ENCODE measurements around the gene TBL1X.

- TF ChIP-seq CTCF (conservative IDR thresholded peaks at IDR 0.05) (no peak), EZH2 (IDR thresholded peaks at IDR 0.05; ENCODE audit: low read depth) (no peak)
Observed at GRCh38 chrX:9638871-9639270, 174.0 kb downstream of the TBL1X start.

Data from PC-9 (cell line).